DND-41 (cell line): ENCODE data around the gene ELP6.

Experiments used
- CTCF ChIP-seq: IDR thresholded peaks from 2 replicates; pipeline ENCODE4 v1.5.1; 2012; ENCODE audit warnings: borderline replicate concordance, low read length, moderate library complexity, mild to moderate bottlenecking; ENCODE audit not compliant: poor library complexity, severe bottlenecking; ENCODE audit errors: extremely low read depth
- EZH2 ChIP-seq: IDR thresholded peaks from 3 replicates; pipeline ENCODE4 v1.6.1; 2012; ENCODE audit warnings: borderline replicate concordance, low read depth, mild to moderate bottlenecking, moderate library complexity, low read length, inconsistent platforms; ENCODE audit not compliant: severe bottlenecking

DNA sequence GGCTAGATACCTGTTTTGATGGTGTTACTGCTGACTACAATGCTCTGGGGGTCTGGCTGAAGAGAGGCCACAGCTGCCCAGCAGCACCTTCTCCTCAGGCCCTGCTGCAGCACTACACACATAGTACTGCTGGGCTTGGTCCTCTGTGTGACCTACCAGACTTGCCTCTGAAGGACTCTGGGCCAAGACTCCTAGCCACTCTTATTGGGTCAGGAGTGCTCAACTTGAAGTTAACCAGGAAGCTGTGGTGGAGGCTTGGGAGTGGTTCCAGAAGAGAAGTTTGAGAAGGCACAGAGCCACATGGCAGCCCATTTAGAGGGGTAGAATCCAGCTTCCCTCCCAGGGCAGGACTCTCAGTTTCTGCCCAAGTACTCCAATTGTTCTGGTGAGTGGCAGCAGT is 16.6 kb downstream of the ELP6 start:
- TF ChIP-seq CTCF = no peak
- TF ChIP-seq EZH2 = no peak
